ENCODE results near the gene CILP.

CILP gene

GRCh38 chr15:65221697-65222096 lies 10.4 kb upstream of the CILP start:
- DNase-seq: no peak

- DNase-seq: no peak
Measured at GRCh38 chr15:65219137-65219536, 7.9 kb upstream of the CILP start.

GRCh38 chr15:65217526-65218482 lies 6.5 kb upstream of the CILP start:
- DNase-seq: no peak

- DNase-seq: no peak
Measured at GRCh38 chr15:65215496-65215895, 4.2 kb upstream of the CILP start.

- DNase-seq: no peak
Measured at GRCh38 chr15:65214010-65214409, 2.7 kb upstream of the CILP start.

- DNase-seq: no peak
Measured at GRCh38 chr15:65213241-65213640, 2.0 kb upstream of the CILP start.

- DNase-seq: peak; percentile 5
Measured at GRCh38 chr15:65212097-65212496, 824 bp upstream of the CILP start.

GRCh38 chr15:65211482-65211982 lies 259 bp upstream of the CILP start:
- DNase-seq: peak; percentile 2

GRCh38 chr15:65209701-65210643 lies 1.3 kb downstream of the CILP start:
- no peak for DNase-seq

- peak; percentile 16 for DNase-seq
Measured at GRCh38 chr15:65208647-65209046, 2.6 kb downstream of the CILP start.

GRCh38 chr15:65207280-65207840 lies 3.9 kb downstream of the CILP start:
- no peak for DNase-seq

GRCh38 chr15:65206750-65207149 lies 4.5 kb downstream of the CILP start:
- no peak for DNase-seq

- DNase-seq: no peak
Measured at GRCh38 chr15:65204931-65205660, 6.2 kb downstream of the CILP start.

- no peak for DNase-seq
Measured at GRCh38 chr15:65204236-65204930, 6.9 kb downstream of the CILP start.

- peak; percentile 14 for DNase-seq
Measured at GRCh38 chr15:65201918-65202317, 9.4 kb downstream of the CILP start.

GRCh38 chr15:65198571-65198970 lies 12.7 kb downstream of the CILP start:
- no peak for DNase-seq

GRCh38 chr15:65197337-65197645 lies 14.0 kb downstream of the CILP start:
- no peak for DNase-seq

GRCh38 chr15:65196637-65197336 lies 14.5 kb downstream of the CILP start:
- DNase-seq: no peak

GRCh38 chr15:65195548-65195923 lies 15.7 kb downstream of the CILP start:
- DNase-seq: no peak

- DNase-seq: no peak
Measured at GRCh38 chr15:65194826-65195547, 16.3 kb downstream of the CILP start.

- no peak for DNase-seq
Measured at GRCh38 chr15:65192016-65192415, 19.3 kb downstream of the CILP start.

All from NCI-H1694 treated with DMSO at 0.1 percent for 48 hours (cell line).